Measurements from ENCODE around the gene ZNF22. TPM values are rescaled to one million over a fixed set of nuclear protein-coding genes. Genes with fewer than 3 reads are reported as not detected.

ZNF22 gene
- total RNA-seq, 1 experiment from 2014 or later = 13.5 TPM

DNA sequence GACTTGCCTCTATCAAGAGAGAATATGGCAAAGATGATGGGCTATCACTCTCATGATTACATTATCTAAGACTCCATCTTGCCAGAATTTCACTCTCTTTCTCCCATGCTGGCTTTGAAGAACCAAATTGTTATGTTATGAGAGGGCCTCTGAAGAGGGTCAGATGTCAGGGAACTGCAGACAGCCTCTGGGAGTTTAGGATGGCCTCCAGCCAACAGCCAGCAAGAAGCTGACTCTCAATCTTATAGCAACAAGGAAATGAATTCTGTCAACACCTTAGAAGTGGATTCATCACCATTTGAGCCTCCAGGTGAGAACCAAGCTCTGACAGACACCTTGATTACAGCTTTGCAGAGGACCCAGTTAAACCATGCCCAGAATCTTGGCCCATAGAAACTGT is 33.6 kb downstream of the ZNF22 start:
- POLR2A ChIA-PET = no interaction called here
- intact Hi-C loops (cut with micrococcal nuclease) = no loop called here
- H3K27ac ChIP-seq (ENCODE audit: low read depth, low read length) = no peak overlapping the region
- BruUV-seq (replicated peaks) = no TSS peak
- ATAC-seq (no peak), DNase-seq (ENCODE audit: low read depth, low spot score) (no peak)
- no peak overlapping the region for H2AFZ ChIP-seq (ENCODE audit: low read depth, low read length, poor library complexity, severe bottlenecking)
- H3K9me3 ChIP-seq (ENCODE audit: control insufficient read depth in 1 of 2, insufficient read depth in 1 of 2, low read depth in 1 of 2, low read length in 2 of 2) = no peaks in the 10 kb centered on the region
- no peak overlapping the region for H3K4me2 ChIP-seq (ENCODE audit: low read length)
- H3K9ac ChIP-seq (ENCODE audit: low read length) = no peak overlapping the region
- no peak for TF ChIP-seq POLR2AphosphoS5 (IDR thresholded peaks at IDR 0.05; ENCODE audit: low read depth, low read length)
- TF ChIP-seq, protein P1, sequence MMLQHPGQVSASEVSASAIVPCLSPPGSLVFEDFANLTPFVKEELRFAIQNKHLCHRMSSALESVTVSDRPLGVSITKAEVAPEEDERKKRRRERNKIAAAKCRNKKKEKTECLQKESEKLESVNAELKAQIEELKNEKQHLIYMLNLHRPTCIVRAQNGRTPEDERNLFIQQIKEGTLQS (IDR thresholded peaks at IDR 0.05) = no peak
- no peak for TF ChIP-seq ZFX (IDR thresholded peaks at IDR 0.05)
- no peak for TF ChIP-seq FOSL1 (IDR thresholded peaks at IDR 0.05; ENCODE audit: low read depth)
- TF ChIP-seq EGR1 (IDR thresholded peaks at IDR 0.05; ENCODE audit: low read depth) = no peak
- TF ChIP-seq, protein P2, sequence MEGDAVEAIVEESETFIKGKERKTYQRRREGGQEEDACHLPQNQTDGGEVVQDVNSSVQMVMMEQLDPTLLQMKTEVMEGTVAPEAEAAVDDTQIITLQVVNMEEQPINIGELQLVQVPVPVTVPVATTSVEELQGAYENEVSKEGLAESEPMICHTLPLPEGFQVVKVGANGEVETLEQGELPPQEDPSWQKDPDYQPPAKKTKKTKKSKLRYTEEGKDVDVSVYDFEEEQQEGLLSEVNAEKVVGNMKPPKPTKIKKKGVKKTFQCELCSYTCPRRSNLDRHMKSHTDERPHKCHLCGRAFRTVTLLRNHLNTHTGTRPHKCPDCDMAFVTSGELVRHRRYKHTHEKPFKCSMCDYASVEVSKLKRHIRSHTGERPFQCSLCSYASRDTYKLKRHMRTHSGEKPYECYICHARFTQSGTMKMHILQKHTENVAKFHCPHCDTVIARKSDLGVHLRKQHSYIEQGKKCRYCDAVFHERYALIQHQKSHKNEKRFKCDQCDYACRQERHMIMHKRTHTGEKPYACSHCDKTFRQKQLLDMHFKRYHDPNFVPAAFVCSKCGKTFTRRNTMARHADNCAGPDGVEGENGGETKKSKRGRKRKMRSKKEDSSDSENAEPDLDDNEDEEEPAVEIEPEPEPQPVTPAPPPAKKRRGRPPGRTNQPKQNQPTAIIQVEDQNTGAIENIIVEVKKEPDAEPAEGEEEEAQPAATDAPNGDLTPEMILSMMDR (IDR thresholded peaks at IDR 0.05 in 2 of 3, conservative IDR thresholded peaks at IDR 0.05 in 1 of 3; ENCODE audit: borderline replicate concordance in 1 of 3, insufficient read depth in 1 of 3, low read depth in 2 of 3, low read length in 2 of 3) = no peak
- TF ChIP-seq SP1 (IDR thresholded peaks at IDR 0.05; ENCODE audit: low read depth) = no peak
- no peak for TF ChIP-seq SIN3A (IDR thresholded peaks at IDR 0.05; ENCODE audit: low read depth)
- TF ChIP-seq ZNF274 (IDR thresholded peaks at IDR 0.05; ENCODE audit: low read depth, low read length) = no peak
- TF ChIP-seq EZH2 (IDR thresholded peaks at IDR 0.05) = no peak
- TF ChIP-seq CEBPB (IDR thresholded peaks at IDR 0.05; ENCODE audit: low read depth) = no peak
- no peak for TF ChIP-seq POLR2A (IDR thresholded peaks at IDR 0.05; ENCODE audit: borderline replicate concordance, extremely low read depth, insufficient read depth, insufficient read length)
- TF ChIP-seq YY1 (IDR thresholded peaks at IDR 0.05; ENCODE audit: extremely low read depth, insufficient replicate concordance, low read depth, low read length) = no peak
- H4K20me1 ChIP-seq (ENCODE audit: insufficient read depth) = no peaks in the 10 kb centered on the region
- CTCF ChIA-PET = no interaction called here
- no peak overlapping the region for H3K4me3 ChIP-seq (replicated peaks in 1 of 2; ENCODE audit: low read depth in 1 of 2, low read length in 2 of 2)
- H3K9me2 ChIP-seq (ENCODE audit: insufficient read depth) = no peaks in the 10 kb centered on the region
- RAD21 ChIA-PET (ENCODE audit: low non-redundant PET in 1 of 2, low total read pairs in 2 of 2, uncharacterized antibody in 2 of 2, unreplicated experiment in 2 of 2) = no interaction called here
- H3K27me3 ChIP-seq (ENCODE audit: insufficient read depth, low read length) = 0 out of 2 replicates have a peak, but pooled peaks cover 4% of the 10 kb centered on the region
- no peaks in the 10 kb centered on the region for H3K79me2 ChIP-seq (ENCODE audit: insufficient read depth, low read length)
- no peaks in the 10 kb centered on the region for H3K4me1 ChIP-seq (ENCODE audit: control insufficient read depth in 1 of 2, insufficient read depth in 2 of 2, low read length in 2 of 2)
- H3K36me3 ChIP-seq (ENCODE audit: control insufficient read depth in 1 of 2, insufficient read depth in 2 of 2, low read length in 2 of 2) = no peaks in the 10 kb centered on the region
